ENCODE results near the gene FARP2. TPM values are rescaled to one million over a fixed set of nuclear protein-coding genes. Genes with fewer than 3 reads are reported as not detected.

FARP2 gene
- total and polyA plus RNA-seq, 2 of the 13 experiments (the other 11 are each of a cell fraction or from before 2014, with no cell fraction given), result 28.0 to 45.4 TPM

DNA sequence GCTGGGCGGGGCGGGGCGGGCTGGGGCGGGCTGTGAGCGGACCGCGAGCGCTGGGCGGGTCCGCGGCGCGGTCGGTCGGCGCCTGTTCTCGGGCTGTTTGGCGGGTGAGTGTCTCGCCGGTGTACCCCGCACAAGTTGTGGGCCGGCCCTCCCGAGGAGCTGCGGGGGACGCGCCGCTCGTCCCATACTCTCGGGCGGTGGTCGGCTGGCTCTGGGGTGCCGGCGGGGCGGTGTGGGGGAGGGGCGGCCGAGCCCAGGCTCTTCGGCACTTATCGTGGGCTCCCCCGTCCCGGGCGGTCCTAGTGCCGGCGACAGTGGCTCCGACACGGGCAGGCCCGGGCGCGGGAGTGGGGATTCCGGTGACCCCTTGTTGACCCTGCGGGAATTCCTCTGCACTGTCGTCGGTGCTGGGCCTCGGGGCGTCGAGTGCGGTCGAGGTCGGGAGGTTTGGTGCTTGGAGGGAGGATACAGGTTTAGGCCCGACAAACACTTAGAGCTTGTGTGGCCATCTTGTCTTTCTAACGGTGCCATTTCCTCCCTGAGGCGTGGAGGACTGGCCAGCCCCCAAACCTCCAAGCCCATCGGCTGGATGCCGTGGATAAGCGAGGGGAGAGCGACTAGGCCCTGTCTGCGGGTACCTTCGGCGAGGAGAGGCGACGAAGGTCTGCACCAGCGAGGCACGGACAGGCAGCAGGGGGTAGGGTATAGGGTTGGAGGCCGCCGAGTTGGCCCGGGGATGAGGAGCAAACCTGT is 40.0 kb upstream of the FARP2 start, which contains the start of gene SEPTIN2 (continued):
- TF ChIP-seq, protein P1, sequence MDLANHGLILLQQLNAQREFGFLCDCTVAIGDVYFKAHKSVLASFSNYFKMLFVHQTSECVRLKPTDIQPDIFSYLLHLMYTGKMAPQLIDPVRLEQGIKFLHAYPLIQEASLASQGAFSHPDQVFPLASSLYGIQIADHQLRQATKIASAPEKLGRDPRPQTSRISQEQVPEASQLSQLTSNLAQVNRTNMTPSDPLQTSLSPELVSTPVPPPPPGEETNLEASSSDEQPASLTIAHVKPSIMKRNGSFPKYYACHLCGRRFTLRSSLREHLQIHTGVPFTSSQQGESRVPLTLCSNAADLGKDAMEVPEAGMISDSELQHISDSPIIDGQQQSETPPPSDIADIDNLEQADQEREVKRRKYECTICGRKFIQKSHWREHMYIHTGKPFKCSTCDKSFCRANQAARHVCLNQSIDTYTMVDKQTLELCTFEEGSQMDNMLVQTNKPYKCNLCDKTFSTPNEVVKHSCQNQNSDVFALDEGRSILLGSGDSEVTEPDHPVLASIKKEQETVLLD (CRISPR knock-in tag; IDR thresholded peaks at IDR 0.05; ENCODE audit: low read depth), result peak; percentile 62
- TF ChIP-seq TSC22D2 (CRISPR knock-in tag; IDR thresholded peaks at IDR 0.05; ENCODE audit: borderline replicate concordance) (no peak), SP1 (IDR thresholded peaks at IDR 0.05) (no peak), SP1 (CRISPR knock-in tag; IDR thresholded peaks at IDR 0.05) (peak; percentile 45; the same call in 1 of the 2 replicates), SP2 (CRISPR knock-in tag; IDR thresholded peaks at IDR 0.05) (peak; percentile 43; the same call in 1 of the 2 replicates), AGO2 (optimal IDR thresholded peaks at IDR 0.05; ENCODE audit: low read depth, low read length) (peak; percentile 89), ZBTB38 (CRISPR knock-in tag; IDR thresholded peaks at IDR 0.05) (peak; percentile 35; the same call in 1 of the 2 replicates), ZNF549 (CRISPR knock-in tag; IDR thresholded peaks at IDR 0.05) (0 out of 2 replicates have a peak, but pooled peaks have one; percentile 84), RFXAP (CRISPR knock-in tag; IDR thresholded peaks at IDR 0.05; ENCODE audit: borderline replicate concordance) (peak; percentile 80; the same call in 1 of the 2 replicates), FOXC1 (CRISPR knock-in tag; IDR thresholded peaks at IDR 0.05; ENCODE audit: borderline replicate concordance) (peak; percentile 79; the same call in 1 of the 2 replicates), NR2F6 (IDR thresholded peaks at IDR 0.05) (peak; percentile 48; the same call in 1 of the 2 replicates), NR2F6 (CRISPR knock-in tag; IDR thresholded peaks at IDR 0.05) (peak; percentile 59), ZNF777 (CRISPR knock-in tag; IDR thresholded peaks at IDR 0.05) (peak; percentile 78), NFKB2 (CRISPR knock-in tag; IDR thresholded peaks at IDR 0.05; ENCODE audit: borderline replicate concordance) (peak; percentile 92; the same call in 1 of the 2 replicates), ZNF737 (CRISPR knock-in tag; IDR thresholded peaks at IDR 0.05; ENCODE audit: borderline replicate concordance) (peak; percentile 96), BRD4 (CRISPR knock-in tag; IDR thresholded peaks at IDR 0.05) (peak; percentile 79), ZMAT3 (CRISPR knock-in tag; conservative IDR thresholded peaks at IDR 0.05) (peak; percentile 91), ZSCAN12 (CRISPR knock-in tag; IDR thresholded peaks at IDR 0.05) (peak; percentile 86; the same call in 1 of the 2 replicates), ATF7-NPFF (CRISPR knock-in tag; IDR thresholded peaks at IDR 0.05; ENCODE audit: low read depth) (peak; percentile 75), SRSF9 (IDR thresholded peaks at IDR 0.05; ENCODE audit: borderline replicate concordance, insufficient read depth, low read depth, low read length, poor library complexity, severe bottlenecking) (no peak), ZBTB8A (CRISPR knock-in tag; IDR thresholded peaks at IDR 0.05; ENCODE audit: borderline replicate concordance, low read depth) (0 out of 2 replicates have a peak, but pooled peaks have one; percentile 33), RXRA (CRISPR knock-in tag; IDR thresholded peaks at IDR 0.05) (peak; percentile 92), ZNF605 (CRISPR knock-in tag; IDR thresholded peaks at IDR 0.05) (no peak), ZNF841 (CRISPR knock-in tag; IDR thresholded peaks at IDR 0.05; ENCODE audit: borderline replicate concordance) (no peak; the same call in 1 of the 2 replicates), TMF1 (CRISPR knock-in tag; IDR thresholded peaks at IDR 0.05; ENCODE audit: low read depth) (0 out of 2 replicates have a peak, but pooled peaks have one; percentile 42), SMARCE1 (IDR thresholded peaks at IDR 0.05; ENCODE audit: borderline replicate concordance) (no peak)
- TF ChIP-seq, protein P2, sequence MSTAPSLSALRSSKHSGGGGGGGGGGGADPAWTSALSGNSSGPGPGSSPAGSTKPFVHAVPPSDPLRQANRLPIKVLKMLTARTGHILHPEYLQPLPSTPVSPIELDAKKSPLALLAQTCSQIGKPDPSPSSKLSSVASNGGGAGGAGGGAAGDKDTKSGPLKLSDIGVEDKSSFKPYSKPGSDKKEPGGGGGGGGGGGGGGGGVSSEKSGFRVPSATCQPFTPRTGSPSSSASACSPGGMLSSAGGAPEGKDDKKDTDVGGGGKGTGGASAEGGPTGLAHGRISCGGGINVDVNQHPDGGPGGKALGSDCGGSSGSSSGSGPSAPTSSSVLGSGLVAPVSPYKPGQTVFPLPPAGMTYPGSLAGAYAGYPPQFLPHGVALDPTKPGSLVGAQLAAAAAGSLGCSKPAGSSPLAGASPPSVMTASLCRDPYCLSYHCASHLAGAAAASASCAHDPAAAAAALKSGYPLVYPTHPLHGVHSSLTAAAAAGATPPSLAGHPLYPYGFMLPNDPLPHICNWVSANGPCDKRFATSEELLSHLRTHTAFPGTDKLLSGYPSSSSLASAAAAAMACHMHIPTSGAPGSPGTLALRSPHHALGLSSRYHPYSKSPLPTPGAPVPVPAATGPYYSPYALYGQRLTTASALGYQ (CRISPR knock-in tag; IDR thresholded peaks at IDR 0.05), result peak; percentile 63; the same call in 1 of the 2 replicates
- TF ChIP-seq, protein P3, sequence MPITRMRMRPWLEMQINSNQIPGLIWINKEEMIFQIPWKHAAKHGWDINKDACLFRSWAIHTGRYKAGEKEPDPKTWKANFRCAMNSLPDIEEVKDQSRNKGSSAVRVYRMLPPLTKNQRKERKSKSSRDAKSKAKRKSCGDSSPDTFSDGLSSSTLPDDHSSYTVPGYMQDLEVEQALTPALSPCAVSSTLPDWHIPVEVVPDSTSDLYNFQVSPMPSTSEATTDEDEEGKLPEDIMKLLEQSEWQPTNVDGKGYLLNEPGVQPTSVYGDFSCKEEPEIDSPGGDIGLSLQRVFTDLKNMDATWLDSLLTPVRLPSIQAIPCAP (CRISPR knock-in tag; IDR thresholded peaks at IDR 0.05; ENCODE audit: low read depth), result peak; percentile 82; the same call in 1 of the 2 replicates

Measured in HepG2 (cell line).